ENCODE measurements around the gene CCDC57.

CCDC57 gene

DNA sequence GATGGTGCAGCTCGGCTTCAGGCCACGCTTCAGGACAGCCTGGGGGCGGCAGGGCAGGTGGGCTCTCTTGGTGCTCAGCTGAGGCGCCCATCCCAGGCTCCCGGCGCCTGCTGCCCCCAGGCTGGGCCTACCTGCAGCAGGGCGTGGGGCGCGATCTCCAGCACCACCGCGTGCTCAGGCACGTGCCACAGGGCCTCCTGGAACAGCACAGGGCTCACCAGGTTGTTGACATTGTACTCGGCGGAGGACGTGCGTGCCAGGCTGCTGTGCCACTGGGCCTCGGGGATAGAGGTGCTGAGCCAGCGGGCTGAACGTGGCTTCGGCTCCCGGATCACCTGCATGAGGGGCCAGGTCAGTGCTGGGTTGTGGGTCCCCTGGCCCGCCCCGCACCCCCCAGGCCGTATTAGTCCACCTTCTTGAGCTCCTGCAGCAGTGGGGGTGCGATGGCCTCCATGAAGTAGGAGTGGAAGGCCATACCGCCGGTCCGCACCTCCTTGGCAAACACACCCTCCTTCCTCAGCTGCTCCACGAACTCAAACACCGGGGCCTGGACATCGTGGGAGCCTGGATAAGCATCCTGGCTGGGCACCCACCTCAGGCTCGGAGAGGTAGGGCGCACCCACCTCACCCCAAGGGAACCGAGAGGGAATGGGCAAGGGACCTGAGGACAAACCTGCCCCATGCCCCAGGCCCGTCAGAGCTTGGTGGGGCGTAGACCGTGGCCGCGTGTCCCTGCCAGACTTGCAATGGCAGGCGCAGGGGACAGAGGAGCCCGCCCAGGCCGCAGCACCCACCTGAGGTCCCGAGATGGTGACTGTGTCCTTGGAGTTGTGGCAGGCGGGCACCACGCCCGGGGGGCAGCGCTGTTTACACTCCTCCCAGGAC is 123.6 kb downstream of the CCDC57 start:
- DNase-seq, result no peak

DNA sequence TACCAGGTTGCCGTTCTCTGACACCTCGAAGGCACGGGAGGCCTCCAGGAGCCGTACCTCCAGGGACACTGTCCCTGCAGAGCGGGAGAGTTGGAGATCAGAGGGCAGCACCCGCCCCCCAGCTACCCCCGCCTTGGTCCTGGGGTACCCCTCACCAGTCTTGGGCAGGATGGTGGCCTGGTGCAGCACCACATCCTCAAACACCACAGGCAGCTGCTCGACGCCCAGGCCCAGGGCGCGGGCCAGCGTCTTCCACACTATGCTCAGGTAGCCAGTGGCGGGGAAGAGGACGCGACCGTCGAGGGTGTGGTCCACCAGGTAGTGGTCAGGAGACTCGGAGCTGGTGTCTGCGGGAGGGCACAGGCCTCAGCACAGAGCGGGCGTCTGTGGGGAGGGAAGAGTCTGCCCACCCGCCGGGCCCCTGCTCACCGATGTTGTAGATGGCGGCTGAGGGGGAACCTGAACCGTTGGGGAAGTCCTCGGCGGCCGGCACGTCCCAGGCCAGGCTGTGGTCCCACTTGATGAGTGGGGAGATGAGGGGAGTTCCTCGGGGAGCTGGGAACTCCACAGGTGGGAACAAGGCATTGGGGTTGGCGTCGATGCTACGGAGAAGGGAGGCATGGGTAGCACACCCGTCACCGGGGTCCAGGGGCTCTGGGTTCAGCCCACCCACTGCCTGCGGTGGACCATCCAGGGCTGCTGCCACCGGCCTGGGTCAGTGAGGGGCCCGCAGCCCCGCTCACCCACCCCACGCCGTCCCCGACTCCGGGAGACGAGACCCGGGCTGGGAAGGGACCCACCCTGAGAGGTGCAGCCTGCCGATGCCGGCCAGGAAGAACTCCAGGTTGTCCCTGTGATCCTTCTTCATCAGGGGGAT is 124.4 kb downstream of the CCDC57 start:
- DNase-seq, result no peak

DNA sequence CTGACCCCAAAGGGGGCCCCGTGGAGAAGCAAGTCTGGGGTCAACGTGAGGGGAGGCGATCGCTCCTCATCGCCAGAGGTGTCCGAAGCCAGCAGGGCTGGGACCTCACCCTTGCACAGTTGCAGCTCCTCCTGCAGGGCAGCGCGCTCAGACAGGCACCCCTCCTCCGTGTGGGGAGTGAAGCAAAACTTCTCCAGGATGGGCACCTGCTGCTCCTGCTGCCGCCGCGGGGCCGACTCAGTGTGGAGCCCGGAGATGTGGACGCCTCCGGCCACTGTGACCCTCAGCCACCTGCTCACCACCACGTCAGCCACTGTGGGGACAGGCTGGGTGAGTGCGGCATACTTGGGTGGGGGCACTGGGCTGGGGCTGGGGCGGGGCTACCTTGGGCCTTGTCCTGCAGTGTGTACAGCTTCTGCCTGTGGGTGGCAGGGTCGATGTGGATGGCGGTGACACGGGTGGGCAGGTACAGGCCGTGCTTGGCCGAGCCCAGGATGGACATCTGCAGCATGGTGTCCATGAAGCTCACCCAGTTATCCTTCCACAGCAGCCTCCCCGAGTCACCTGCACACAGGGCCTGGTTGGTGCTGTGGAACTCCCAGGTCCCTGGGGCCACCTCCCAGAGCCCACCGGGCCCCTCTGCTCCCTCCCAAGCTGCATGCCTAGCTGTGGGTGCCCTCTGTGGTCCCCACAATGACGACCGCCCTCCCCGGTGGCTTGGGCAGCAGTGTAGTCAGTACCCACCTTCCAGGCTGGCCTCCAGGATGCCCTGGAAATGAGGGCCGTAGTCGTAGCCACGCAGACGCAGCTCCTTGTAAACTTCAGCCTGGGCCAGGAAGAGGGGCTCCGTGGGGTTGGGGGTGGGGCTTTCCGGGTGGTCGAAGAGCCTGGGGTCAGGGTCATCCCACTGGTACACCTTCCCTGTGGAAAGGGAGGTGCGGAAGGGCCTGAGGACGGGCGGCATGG is 125.4 kb downstream of the CCDC57 start:
- no peak for DNase-seq

DNA sequence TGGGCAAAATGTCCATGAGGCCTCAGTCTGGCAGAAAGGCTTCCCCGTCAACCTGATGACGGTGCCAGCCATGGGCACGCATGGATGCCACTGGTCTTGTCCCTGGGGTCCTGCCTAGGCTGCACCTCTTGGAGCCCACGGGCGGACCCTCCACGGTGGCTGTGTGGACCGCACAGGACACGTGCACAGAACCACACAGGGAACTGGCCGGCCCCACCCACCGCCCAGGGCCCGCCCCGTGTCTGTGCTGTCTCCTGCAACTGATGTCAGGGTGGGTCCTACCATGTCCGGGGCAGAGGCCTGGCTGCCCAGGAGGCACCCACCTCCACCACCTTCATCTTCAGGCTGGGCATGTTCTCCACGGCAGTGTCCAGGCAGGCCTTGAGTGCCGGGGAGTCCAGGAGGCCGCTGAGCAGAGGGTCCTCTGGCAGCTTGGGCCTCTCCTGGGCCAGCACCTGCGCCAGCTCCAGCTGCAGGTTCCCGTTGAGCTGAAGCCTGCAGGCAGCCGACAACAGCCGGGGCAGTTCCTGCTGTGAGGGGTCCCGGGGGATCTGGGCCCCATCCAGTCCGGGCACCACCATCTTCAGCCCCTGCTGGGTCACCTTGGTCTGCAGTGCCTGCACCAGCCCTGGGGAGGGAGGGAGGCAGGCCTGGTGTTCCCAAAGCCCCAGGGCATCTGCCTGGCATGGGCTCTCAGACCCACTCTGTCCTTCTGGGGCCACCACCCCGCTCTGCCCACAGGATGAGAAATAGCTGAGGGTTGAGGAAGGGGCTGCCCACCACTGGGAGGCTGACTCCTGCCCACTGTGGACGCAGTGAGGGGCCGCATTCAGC is 126.5 kb downstream of the CCDC57 start:
- DNase-seq, result no peak

DNA sequence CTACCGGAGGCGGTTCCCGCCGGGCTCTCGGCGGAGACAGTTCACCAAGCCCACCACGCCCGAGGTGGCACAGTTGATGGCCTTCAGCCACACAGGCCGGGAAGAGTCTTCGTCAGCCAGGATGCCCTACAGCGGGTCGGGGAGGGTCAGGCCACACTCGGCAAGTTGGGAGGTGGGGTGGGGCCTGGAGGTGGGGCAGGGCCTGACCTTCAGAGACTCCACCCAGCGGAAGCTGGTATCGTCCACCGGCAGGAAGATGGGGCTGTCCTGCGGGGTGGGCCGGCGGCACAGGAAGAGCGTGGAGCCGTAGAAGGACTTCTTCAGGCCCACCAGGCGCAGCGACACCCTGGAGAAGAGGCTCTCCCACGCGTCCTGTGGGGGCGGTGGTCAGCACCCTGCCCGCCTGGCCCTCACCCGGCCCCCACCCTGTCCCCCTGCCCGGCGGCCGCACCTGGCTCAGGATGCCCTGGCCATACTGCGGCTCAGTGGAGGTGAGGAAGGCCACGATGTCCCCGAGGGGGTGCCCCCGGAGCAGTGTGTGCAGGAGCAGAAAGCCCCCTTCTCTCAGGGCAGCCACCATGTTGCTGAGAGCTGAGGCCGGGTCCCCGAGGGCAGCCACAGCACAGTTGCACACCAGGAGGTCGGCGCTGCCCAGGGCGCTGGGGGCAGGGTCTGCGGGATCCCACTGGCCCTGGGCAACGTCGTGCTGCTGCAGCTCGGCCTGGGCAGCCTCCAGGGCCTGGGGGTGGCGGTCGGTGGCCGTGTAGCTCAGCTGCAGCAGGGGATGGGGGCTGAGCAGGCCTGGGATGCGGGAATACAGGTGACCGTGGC is 127.4 kb downstream of the CCDC57 start:
- DNase-seq, result no peak

DNA sequence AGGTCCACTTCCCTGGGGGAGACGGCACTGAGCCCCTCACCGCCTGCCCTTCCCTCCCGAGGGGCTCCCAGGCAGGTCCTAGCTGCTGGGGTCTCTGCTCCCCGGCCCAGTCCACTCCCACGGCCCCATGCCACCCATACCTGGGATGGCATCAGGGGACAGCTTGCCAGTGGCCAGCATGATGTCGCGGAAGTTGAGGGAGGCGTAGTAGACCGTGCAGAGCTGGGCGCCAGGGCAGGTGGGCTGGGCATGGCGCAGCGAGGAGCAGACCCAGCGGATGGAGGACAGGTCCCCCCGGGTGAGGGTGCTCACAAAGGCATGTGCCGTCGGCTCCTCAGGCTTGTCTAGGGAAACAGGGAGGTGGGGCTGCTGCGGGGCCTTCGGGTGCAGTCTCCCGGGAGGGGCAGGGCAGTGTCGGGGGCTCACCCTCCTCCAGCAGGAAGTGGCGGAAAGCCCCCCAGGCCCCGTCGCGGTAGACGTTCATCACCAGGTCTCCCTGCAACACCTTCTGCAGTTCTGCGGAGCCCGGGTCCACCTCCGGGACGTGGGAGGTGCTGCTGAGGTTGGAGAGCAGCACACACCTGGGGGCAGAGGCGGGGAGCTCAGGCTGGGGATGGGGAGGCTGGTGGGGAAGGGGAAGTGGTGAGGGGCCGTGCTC is 128.1 kb downstream of the CCDC57 start:
- DNase-seq, result no peak

DNA sequence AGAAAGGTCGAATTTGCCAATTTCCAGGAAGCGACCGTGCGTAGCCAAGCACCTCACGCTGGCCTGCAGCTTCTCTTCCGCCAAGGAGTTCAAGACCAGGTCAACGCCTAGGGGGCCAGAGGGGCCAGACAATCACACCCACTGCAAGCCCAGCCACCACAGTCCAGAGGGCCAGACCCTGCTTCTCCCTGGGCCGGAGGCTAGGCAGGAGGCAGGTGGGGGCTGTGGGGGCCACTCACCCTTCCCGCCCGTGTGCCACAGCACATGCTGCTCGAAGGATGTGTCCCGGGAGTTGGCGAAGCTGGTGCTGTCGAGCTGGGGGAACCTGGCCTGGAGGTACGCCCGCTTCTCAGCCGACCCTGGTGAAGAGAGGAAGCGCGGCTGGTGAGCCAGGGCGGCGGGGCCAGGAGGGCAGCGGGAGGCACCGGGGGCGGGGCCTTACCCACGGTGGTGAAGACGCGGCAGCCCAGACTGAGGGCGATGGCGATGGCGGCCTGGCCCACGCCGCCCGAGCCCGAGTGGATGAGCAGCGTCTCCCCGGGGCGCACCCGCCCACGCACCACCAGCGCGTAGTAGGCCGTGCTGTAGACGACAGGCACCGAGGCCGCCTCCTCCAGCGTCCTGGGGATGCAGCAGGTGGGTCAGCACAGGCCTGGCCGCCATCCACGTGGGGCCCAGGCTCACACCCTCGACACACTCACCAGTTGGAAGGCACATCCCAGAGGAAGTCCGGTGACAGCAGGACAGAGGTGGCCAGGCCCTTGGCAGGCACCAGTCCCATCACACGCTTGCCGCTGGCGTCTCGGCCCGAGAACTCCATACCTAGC is 128.9 kb downstream of the CCDC57 start:
- DNase-seq, result no peak

DNA sequence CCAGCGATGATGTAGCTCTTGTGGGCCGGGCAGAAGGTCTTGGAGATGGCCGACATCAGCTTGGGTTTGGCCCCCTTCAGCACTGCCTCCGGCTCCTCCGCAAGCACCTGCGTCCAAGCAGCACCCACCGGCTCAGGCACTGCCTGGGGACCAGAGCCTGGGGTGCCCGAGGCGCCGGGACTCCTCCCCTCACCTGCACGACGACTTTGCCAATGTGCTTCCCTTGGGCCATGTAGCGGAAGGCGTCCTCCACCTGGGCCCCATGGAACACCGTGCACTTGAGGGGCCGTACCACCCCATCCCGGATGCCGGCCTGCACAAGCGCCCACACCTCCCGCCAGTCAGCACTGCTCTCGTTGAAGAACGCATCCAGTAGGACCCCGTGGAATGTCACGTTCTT is 129.6 kb downstream of the CCDC57 start:
- DNase-seq, result no peak

DNA sequence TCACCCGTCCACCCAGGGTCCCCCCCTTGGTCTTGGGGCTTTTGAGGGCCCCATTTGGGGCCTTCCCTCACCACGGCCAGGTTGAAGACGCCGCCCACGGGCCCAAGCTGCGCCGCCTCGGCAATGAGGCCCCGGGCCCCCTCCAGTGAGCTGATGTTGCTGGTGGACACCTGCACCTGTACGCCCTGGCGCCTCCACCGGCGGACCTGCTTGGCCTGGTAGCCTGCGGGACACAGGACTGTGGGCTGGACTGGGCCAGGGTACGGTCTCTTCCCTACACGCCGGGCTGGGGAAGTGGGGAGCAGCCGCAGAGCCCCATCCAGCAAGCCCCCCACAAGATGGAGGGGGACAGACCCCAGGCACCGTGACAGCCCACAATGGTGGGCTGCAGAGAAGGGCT is 130.2 kb downstream of the CCDC57 start:
- DNase-seq, result no peak

DNA sequence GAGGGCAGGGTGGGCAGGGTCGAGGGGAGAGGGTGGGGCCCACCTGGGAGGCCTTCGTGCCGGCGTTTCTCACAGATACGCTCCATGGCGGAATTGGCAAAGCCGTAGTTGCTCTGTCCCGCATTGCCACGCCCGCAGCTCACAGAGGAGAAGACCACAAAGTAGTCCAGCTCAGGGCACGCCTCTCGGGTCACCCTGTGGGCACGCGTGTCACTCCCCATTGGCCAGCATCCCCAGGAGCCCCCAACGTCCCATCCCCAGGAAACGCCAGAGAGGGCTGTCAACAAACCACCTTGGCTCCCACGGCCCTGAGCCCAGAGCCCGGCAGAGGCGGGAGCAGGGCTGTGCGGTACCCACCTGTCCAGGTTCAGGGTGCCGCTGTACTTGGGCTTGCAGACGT is 130.7 kb downstream of the CCDC57 start:
- no peak for DNase-seq

DNA sequence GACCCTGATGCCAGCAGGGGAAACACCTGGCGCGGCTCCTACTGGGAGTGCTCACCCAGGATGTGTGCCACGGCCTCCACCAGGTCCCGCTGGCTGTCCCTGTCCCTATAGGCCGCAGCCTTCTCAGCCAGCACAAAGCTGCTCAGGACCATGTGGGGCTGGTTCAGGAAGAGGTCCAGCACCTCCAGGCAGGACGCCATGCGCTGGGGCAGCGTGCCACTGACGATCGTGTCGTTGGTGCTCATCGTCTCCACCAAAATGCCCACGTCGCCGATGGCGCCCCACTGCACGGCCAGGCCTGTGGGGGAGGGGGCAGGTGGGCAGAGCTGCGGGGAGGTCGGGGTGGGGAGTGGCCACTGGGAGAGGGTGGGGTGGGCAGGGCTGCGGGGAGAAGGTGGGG is 131.1 kb downstream of the CCDC57 start:
- DNase-seq, result no peak

DNA sequence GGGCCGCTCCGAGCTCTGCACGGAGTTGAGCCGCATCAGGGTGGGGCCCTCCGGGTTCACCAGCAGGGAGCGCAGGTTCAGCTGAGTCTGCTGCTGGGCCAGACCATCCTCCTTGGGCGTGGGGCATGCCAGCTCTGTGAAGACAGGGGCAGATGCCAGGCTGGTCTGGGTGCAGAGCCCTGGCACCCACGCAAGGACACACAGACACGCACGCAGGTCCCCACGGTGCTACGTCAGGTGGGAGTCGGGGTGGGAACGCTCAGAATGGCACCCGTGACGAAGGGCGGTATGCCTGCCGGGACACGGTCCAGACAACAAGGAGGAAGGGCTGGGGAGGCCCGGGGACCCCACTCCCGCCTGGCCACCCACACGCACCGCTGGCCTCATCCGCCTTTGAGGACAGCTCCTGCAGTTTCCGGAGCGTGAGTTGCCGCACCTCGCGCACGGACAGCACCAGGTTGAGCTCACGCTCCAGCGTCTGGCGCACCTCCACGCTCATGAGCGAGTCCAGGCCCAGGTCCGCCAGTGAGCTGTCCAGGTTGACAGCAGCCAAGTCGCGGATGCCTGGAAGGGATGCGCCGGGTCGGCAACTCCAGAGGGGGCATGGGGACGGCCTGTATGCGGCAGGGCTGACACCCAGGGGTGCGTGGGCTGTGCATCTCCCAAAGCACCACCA is 131.7 kb downstream of the CCDC57 start:
- no peak for DNase-seq

DNA sequence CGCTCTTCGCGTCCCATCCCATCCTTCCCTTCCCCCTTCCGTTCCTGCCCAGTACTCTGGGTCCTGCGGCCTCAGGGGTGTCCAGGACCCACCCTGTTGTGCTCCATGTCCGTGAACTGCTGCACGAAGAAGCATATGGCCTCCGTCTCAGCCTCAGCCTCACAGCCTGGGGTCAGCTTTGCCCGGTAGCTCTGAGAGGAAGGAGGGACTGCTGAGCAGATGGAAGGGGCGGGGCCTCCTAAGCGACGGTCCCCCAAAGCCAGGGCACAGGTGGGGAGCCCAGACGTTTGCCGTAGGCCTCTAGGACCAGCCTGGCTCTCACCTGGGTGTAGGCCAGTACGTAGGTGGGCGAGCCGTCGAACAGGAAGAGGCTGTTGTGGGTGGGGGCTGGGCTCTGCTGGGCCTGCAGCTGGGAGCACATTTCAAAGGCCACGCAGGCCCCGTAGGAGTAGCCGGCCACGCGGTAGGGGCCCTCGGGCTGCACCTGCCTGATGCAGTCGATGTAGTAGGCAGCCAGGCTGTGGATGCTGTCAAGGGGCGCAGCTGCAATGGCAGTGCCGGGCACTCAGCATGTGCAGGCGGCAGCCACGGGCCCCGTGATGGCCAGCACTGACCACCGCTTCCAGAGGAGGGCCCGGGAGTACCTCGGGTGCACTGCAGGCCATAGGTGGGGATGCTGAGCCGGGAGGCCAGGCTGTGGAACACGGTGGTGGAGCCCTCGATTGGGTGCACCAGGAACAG is 132.4 kb downstream of the CCDC57 start:
- DNase-seq, result no peak

DNA sequence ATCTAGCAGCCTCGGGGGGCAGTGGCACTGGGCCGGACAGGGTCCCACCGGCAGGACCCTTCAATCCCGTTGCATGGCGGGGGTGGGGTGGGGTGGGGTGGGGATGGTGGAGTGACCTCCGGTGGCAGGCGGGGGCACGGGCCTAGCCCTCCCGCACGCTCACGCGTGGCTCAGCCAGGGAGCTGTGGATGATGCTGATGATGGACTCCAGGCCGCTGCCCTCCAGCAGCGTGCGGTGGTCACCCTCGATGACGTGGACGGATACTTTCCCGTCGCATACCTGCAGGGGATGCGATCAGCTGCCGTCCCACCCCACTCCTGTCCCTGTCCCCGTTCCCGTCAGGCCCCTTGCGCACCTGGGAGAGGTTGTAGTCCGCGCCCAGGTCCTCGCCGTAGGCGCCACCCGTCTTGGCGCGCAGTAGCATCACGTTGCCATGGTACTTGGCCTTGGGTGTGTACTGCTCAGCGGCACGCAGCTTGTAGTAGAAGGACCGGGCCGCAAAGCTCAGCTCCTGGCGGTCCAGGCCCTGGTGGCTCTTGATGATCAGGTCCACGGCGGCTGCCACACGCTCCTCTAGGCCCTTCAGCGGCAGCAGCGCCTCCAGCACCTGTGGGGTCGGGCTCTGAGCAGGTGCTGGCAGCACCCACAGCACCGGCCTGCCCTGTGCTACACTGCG is 133.5 kb downstream of the CCDC57 start:
- DNase-seq, result no peak

DNA sequence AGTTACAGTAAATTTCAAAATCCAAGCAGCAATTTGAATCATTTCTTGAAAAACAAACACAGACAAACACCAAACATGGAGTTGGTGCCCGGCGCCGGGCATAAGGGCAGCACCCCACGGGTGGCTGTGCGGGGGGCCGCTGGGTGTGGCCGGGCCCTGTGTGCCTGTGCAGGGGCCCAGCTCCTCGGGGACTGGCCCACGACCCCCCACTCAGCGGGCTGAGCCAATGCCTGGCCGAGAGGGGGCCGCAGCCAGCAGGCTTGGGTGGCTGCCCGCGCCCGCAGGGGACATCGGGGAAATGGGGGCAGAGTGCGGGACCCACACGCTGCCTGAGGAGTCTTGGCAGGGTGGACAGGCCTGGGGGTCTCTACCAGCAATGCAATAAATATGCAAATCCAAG is 134.2 kb downstream of the CCDC57 start:
- DNase-seq, result no peak

DNA sequence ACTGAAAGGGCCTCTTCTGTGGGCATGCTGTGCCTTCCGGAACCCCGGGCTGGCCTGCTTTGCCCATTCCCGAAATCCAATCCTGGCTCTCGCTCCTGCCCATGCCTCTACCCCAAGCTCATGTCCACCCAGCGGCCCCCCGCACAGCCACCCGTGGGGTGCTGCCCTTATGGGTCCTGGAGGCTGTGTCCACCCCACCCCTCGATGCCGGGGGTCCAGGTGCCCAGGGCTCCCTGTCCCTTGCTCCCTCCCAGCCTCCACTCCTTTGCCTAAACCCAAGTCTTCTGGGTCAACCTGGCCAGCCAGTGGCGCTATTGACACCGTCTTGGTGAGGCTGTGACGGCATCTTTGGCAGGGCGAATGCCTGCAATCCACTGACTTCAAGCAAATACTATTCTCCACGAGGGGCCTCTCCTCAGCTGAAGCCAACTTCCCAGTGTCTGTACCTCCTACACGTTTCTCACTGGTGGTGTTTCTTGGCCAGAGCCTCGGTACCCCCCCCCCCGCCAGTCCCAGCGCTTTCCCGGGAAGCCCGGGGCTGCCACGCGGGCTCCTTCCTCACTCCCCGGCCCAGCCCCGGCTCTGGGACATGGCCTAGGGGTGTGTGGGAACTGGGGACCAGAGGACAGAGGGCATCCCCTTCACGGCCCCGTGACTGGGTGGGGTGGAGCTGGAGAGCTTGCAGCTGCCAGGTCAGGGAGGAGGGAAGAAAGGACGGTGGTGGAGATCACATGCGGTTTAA is 134.9 kb downstream of the CCDC57 start:
- DNase-seq, result no peak
